Activated naive CD8-positive, alpha-beta T cell treated with anti-CD3 and anti-CD28 coated beads for 36 hours (primary cell): Measurements from ENCODE around the gene POLR1D. TPM values are rescaled to one million over a fixed set of nuclear protein-coding genes. Genes with fewer than 3 reads are reported as not detected.

Experiments used
- DNase-seq: peaks from one replicate; pipeline ENCODE4 v3.0.0; 2021
- H3K27ac Mint-ChIP-seq: one replicate; pipeline ENCODE4 v1.8.0; 2022; ENCODE audit warnings: mild to moderate bottlenecking, moderate library complexity, mixed read lengths
- H3K27me3 Mint-ChIP-seq: one replicate; pipeline ENCODE4 v1.8.0; 2022; ENCODE audit warnings: mild to moderate bottlenecking, mixed read lengths
- H3K36me3 Mint-ChIP-seq: one replicate; pipeline ENCODE4 v1.8.0; 2021; ENCODE audit warnings: mild to moderate bottlenecking, mixed read lengths
- H3K4me1 Mint-ChIP-seq: one replicate; pipeline ENCODE4 v1.8.0; 2021; ENCODE audit warnings: mixed read lengths
- H3K4me3 Mint-ChIP-seq: one replicate; pipeline ENCODE4 v1.8.0; 2022; ENCODE audit warnings: mild to moderate bottlenecking, moderate library complexity, mixed read lengths
- H3K9me3 Mint-ChIP-seq: one replicate; pipeline ENCODE4 v1.8.0; 2022; ENCODE audit warnings: mixed read lengths
- total RNA-seq, 2 experiments: library from RNA; stranded (reverse); gene quantifications; one replicate each; pipeline ENCODE4 v1.2.3, GENCODE V29; 2021

Gene POLR1D
- total RNA-seq, 2 experiments from 2014 or later: 162 to 165 TPM

DNA sequence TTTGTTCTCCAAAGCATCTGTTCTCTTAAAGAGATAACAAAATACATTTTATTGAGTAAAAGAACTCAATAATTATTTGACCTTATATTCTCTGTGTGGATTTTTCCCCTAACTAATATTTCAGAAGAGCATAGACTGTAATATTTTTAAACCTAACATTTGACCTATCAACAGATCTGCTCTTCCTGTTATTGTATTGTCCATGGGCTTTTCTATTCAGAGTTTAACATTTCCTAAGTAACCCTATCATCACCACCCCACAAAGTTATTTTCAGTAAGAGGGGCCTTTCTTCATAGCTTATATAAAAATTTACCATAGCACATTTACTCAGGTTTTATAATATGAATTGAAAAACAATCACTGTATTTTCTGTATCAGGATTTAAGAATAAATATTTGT lies 17.5 kb downstream of the POLR1D start:
- no peak for DNase-seq
- Mint-ChIP-seq H3K27me3 (no peaks in the 10 kb centered on the region), H3K36me3 (peaks cover 6% of the 10 kb centered on the region), H3K4me3 (no peak overlapping the region), H3K27ac (no peak overlapping the region), H3K9me3 (no peaks in the 10 kb centered on the region), H3K4me1 (peaks cover 49% of the 10 kb centered on the region)

DNA sequence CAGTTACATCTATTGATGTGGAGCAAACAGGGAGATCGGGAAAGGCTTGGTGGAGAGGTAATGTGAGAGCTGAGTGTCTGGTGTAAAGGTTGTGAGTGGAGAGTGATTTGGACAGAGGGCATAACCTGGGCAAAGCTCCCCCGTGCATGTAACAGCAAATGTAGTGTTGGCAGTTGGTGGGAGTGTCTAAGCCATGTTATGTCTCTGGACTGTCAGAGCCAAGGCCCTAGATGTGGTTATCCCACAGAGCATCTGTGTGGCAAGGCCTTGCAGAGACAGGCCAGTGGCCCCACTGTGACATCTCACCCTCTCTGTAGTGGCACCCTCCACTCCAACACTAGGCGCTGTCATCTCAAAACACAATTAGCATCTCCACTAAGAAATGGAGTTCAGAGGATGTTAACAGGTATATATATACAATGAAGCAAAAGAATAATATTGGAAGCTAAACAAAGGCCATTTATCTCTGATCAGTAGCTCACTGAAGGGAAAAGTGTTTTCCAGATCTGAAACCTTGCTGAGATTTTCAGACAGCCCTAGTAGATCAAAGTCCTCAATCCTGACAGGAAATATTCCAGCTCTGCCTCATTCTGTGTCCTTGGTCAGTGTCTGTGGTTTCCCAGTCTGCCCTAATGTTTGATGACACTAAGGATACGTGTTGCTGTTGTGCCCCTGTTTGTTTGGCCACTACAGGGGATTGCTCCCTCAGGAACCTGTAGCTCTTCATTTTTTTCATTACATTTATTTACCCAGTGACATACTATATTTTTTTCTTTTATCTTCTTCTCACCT lies 20.2 kb downstream of the POLR1D start:
- peaks cover 2% of the 10 kb centered on the region for H3K9me3 Mint-ChIP-seq
- DNase-seq: no peak
- H3K27me3 Mint-ChIP-seq: no peaks in the 10 kb centered on the region
- H3K4me1 Mint-ChIP-seq: peaks cover 36% of the 10 kb centered on the region
- no peak overlapping the region for H3K4me3 Mint-ChIP-seq
- peaks cover 26% of the 10 kb centered on the region for H3K36me3 Mint-ChIP-seq
- no peak overlapping the region for H3K27ac Mint-ChIP-seq

DNA sequence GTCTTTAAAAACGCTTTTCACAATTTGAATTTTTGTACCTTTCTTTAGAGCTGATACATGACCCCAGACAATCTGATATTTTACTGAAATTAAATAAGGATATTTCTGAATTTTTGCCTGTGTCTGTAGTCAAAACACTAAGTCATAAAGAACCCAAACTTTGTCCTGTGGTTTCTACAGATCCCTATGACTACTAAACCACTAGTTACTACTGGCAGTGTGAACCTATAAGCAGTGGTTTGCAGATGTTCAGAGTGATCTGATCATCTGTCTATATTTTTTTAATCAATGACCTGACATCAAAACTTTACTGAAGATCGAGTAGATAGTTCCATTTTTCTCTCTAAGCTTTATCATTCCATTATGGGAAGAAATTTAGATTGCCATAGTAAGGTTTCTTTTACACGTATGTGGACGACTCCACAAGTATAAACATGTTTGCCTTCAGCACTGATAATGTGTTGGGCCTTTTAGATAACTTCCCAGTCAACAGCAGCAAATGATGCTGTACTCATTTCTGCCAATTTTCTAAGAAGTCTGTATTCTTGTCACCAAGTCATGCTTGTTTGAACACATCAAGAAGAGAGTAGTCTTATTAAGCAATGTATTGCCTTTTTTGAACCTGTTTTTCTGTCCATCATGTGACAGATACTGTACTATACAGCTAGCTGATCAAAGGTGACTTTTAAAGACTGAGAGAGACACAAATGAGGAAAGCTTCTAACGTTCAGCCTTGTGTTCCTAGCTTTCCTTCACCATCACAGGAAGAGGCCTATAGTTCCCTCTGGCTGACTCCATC lies 21.8 kb downstream of the POLR1D start:
- H3K4me3 Mint-ChIP-seq: no peak overlapping the region
- no peak overlapping the region for H3K27ac Mint-ChIP-seq
- no peak for DNase-seq
- H3K4me1 Mint-ChIP-seq: peaks cover 25% of the 10 kb centered on the region
- H3K9me3 Mint-ChIP-seq: peaks cover 2% of the 10 kb centered on the region
- H3K27me3 Mint-ChIP-seq: no peaks in the 10 kb centered on the region
- H3K36me3 Mint-ChIP-seq: peaks cover 34% of the 10 kb centered on the region

DNA sequence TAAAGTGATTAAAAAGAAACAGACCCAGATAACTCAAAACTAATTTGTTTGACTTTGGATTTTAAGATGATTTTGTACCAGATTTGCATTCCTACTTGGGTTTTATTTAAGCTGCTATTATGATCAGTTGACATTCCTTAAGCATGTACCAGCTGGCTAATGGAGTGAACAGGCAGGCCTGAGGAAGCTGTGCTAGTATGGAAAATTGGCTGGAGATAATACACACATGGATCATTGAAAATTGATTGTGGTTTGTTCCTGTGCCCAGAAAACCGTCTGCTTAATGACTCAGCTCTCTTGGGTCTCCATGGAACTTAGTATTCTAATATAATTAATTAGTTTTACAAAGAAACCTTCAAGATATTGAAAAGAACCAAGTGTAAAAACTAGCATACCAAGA lies 22.6 kb downstream of the POLR1D start:
- Mint-ChIP-seq H3K9me3 (peaks cover 2% of the 10 kb centered on the region), H3K27me3 (no peaks in the 10 kb centered on the region), H3K4me3 (no peak overlapping the region), H3K4me1 (peaks cover 25% of the 10 kb centered on the region), H3K27ac (no peak overlapping the region), H3K36me3 (peaks cover 40% of the 10 kb centered on the region)
- DNase-seq: no peak

DNA sequence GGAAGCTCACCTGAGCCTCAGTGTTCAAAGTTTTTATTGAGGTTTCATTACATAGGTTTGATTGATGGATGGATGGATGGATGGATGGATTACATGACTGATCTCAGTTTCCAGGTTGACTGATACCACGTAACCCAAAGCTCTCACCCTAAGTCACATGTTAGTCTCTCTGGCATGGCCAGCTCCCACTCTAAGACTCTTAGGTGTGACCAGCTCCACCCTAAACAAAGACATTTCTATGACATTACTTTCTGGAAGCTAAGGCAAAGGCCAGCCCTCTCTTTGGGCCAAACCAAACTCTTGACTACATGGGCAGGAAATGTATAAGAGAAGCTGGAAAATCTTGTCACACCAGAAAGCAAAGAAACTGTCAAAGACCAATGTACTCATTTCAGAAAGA lies 28.6 kb downstream of the POLR1D start:
- Mint-ChIP-seq H3K9me3 (peaks cover 16% of the 10 kb centered on the region), H3K4me3 (no peak overlapping the region), H3K4me1 (peaks cover 2% of the 10 kb centered on the region), H3K27me3 (no peaks in the 10 kb centered on the region), H3K27ac (no peak overlapping the region), H3K36me3 (peaks cover 61% of the 10 kb centered on the region)
- no peak for DNase-seq

DNA sequence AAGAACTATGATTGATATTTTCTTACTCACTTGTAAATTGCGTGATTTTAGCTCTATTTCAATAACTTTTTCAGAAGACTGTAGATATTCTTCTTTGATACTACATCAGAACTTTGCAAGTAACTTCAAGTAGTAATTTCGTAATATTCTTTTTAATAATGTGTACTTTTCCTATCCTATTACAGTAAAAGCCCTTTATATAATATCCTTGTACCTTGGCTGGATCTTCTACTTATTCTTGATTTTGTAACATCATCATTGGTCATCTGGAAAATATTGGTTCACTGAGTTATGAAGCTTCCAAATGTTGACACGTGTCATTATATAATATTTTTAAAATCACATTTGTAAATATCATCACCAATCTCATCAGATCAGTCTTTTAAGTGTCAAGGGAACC lies 32.4 kb downstream of the POLR1D start:
- Mint-ChIP-seq H3K27ac (no peak overlapping the region), H3K27me3 (no peaks in the 10 kb centered on the region), H3K4me3 (no peak overlapping the region), H3K4me1 (peaks cover 4% of the 10 kb centered on the region), H3K9me3 (peaks cover 14% of the 10 kb centered on the region), H3K36me3 (peaks cover 40% of the 10 kb centered on the region)
- no peak for DNase-seq

DNA sequence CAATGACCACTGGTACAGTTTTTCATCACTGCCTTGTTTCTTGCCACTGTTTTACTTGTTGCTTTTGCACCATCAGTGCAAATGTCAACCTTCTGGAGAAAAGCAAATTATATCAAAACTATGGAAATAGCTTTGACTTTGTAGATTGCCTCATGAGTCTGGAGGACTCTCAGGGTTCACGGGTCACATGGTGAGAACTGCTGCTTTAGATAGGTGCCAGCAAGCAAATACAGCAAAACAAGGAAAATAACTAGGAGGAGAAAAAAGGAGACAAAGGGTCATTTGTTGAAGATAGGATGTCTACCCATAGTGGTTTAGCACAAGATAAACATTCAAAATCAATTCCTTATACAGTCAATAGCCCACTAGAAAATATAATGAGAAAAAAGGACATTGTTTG lies 33.1 kb downstream of the POLR1D start:
- Mint-ChIP-seq H3K27ac (no peak overlapping the region), H3K9me3 (peaks cover 10% of the 10 kb centered on the region), H3K4me1 (peaks cover 4% of the 10 kb centered on the region), H3K27me3 (no peaks in the 10 kb centered on the region), H3K4me3 (no peak overlapping the region), H3K36me3 (peaks cover 33% of the 10 kb centered on the region)
- DNase-seq: no peak

DNA sequence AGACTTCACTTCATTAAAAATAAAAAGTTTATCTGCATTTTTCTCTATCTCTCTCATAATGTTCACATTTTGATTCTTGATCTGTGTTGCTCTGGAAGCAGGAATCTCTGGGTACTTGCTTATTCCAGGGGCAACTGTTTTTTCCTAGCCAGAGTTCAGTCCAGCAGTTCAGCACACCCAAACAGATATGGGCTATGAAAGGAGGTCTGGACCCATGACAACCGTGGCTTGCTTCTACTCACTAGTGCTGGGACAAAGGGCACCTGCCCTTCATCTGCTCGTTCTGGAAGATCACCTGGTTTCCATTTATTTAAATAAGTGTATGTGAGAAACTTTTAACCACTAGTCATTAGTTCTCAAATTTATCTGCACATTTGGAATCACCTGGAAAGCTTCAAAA lies 36.0 kb downstream of the POLR1D start:
- Mint-ChIP-seq H3K4me3 (no peak overlapping the region), H3K27me3 (no peaks in the 10 kb centered on the region), H3K4me1 (peaks cover 8% of the 10 kb centered on the region), H3K36me3 (peaks cover 11% of the 10 kb centered on the region), H3K9me3 (no peaks in the 10 kb centered on the region), H3K27ac (no peak overlapping the region)
- DNase-seq: no peak

DNA sequence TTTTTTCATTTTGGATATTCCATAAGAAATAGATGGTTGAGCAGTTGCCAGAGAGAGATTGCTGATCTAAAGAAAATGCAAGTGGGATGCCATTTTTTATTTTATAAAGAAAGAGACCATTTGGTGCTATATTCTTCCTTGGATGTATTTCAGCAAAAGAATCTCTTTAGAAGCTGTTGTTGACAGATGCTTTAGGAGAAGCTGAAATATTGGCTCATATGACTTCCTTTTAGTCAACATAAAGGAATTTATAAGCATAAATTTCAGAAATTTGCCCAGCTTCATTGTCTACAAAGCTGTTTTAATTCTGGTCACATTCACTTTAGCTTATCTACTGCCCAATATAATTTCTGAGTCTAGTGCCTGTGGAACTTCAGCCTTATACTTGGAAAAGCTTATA lies 36.9 kb downstream of the POLR1D start:
- Mint-ChIP-seq H3K9me3 (no peaks in the 10 kb centered on the region), H3K27ac (no peak overlapping the region), H3K4me3 (no peak overlapping the region)

DNA sequence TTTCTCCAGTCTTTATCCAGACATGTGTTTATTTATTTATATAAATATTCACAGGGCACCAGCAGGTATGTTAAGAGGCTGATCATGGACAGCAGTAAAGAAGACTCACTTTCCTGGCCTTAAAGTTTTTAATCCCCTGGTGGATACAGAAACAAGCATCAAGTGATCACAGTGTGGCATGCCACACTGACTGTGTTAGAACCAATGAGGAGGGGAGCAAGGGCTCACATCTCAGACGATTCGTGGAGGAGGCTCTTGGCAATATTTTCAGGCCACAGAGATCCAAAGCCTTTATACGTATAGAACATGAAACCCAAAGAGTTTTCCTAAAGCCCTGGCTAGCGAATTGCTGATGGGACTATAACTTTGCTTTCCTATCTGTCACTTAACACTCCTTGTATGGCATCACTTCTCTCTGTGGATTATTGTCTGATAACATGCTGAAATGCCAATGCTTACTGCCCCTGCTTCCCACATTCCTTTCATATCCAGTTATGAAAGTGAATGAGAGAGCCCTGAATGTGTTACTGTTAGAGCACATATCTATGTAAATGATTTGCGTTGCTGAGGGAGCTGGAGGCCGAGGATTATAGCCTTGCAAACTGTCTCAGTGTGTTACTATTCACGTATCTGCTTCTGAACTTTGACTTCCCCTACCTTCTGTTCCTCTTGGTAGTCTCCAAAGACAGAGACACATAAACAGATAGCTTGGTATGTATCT lies 37.6 kb downstream of the POLR1D start:
- Mint-ChIP-seq H3K4me3 (no peak overlapping the region), H3K27ac (no peak overlapping the region), H3K36me3 (peaks cover 6% of the 10 kb centered on the region), H3K27me3 (no peaks in the 10 kb centered on the region), H3K4me1 (peaks cover 7% of the 10 kb centered on the region), H3K9me3 (no peaks in the 10 kb centered on the region)
- no peak for DNase-seq

More for the DNA sequence above, 36.9 kb downstream of the POLR1D start:
- Mint-ChIP-seq H3K36me3 (peaks cover 6% of the 10 kb centered on the region), H3K27me3 (no peaks in the 10 kb centered on the region), H3K4me1 (peaks cover 8% of the 10 kb centered on the region)
- DNase-seq: no peak

DNA sequence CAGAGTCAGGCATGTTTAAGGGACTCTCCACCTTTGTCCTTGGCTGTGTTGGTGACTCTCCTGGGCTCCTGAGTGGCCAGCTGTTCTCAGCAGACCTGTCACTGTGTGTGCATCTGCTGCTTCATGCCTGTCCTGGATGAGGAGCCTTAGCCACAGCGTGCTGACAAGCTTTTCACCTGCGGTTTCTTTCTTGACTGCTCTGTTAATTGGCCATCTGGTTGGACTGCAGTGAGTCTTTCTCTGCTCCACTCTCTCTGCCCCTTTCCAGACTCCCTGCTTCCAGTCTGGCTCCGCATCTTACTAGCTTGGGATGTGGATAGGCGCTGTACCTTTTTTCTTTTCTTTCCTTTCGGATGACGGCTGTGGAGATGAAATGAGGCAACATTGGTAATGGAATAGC lies 38.8 kb downstream of the POLR1D start:
- no peaks in the 10 kb centered on the region for H3K27me3 Mint-ChIP-seq
- peaks cover 7% of the 10 kb centered on the region for H3K4me1 Mint-ChIP-seq
- no peak overlapping the region for H3K4me3 Mint-ChIP-seq
- no peaks in the 10 kb centered on the region for H3K9me3 Mint-ChIP-seq
- DNase-seq: no peak
- no peak overlapping the region for H3K27ac Mint-ChIP-seq
- peaks cover 9% of the 10 kb centered on the region for H3K36me3 Mint-ChIP-seq

DNA sequence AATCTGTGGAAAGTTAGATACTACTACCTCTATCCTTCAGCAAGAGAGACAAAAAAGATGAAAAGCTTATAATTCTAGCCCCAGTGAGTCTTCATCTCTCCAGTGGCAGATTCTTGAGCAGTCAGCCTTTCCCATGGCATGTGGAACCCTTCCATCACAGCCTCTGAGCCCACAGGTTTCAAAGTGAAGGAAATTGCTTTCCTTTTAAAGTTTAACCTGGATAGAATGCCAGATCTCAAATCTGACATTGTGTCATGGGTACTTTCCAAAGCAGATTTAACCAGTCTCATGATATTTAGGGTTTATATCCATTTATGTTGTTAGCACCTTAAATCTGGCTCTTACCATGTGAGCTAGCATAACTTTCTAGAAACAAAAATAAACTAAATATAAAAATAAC lies 39.3 kb downstream of the POLR1D start:
- H3K27ac Mint-ChIP-seq: no peak overlapping the region
- H3K36me3 Mint-ChIP-seq: peaks cover 8% of the 10 kb centered on the region
- no peak for DNase-seq
- no peaks in the 10 kb centered on the region for H3K27me3 Mint-ChIP-seq
- no peak overlapping the region for H3K4me3 Mint-ChIP-seq
- no peaks in the 10 kb centered on the region for H3K9me3 Mint-ChIP-seq
- H3K4me1 Mint-ChIP-seq: peaks cover 7% of the 10 kb centered on the region

DNA sequence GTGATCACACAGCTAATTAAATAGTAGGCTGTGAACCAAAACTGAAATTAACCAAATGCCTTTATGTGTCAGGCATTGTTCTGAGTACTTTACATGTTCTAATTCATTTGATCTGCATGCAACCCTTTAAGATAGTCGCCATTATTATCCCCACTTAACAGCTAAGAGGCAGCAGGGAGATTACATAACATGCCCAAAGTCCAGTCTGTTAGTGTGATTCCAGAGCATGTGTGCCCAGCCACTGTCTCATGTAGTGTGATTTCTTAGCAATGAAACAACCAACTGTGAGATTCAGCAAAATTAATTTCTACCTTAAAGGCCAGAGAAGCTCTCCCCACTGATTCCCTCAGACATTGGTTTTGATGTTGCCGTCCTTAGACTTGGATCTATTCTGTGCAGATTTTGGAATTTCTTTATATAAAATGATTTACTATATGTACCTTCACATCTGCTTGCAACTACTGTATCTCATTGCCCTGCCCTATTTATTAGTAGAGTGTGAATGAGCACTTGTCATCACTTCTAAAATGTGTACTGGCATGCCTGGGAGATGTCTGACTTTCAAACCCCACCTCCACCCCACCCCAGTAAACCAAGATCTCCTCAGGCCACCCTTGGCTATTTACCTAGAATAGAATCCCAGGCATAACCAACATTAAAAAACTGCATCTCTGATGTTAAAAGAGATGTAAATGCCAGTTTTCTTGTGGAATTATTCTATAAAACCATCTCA lies 41.2 kb downstream of the POLR1D start:
- DNase-seq: no peak
- Mint-ChIP-seq H3K27ac (no peak overlapping the region), H3K4me1 (peaks cover 4% of the 10 kb centered on the region), H3K9me3 (no peaks in the 10 kb centered on the region), H3K4me3 (no peak overlapping the region), H3K36me3 (peaks cover 9% of the 10 kb centered on the region), H3K27me3 (no peaks in the 10 kb centered on the region)

DNA sequence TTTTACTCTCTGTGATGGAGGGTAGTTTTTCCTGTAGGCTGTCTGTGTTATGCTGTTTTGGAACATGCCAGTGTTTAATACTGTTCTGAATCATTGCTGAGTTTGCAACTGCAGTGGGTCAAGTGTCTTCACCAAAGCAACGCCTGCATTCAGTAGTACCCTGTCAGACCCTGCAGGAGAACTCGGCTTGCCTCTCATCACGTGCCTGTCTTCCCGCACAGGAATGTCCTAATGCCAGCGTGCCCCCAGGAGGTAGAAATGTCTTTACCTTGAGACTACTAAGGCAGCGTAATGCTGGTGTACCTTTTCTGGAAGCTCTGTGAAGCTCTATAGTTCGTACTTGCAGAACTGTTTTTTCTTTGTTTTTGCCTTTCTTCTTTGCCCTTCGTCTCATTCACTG lies 42.3 kb downstream of the POLR1D start:
- no peaks in the 10 kb centered on the region for H3K27me3 Mint-ChIP-seq
- no peak overlapping the region for H3K27ac Mint-ChIP-seq
- H3K4me3 Mint-ChIP-seq: no peak overlapping the region
- peaks cover 4% of the 10 kb centered on the region for H3K4me1 Mint-ChIP-seq
- no peaks in the 10 kb centered on the region for H3K9me3 Mint-ChIP-seq
- peaks cover 9% of the 10 kb centered on the region for H3K36me3 Mint-ChIP-seq
- DNase-seq: no peak

DNA sequence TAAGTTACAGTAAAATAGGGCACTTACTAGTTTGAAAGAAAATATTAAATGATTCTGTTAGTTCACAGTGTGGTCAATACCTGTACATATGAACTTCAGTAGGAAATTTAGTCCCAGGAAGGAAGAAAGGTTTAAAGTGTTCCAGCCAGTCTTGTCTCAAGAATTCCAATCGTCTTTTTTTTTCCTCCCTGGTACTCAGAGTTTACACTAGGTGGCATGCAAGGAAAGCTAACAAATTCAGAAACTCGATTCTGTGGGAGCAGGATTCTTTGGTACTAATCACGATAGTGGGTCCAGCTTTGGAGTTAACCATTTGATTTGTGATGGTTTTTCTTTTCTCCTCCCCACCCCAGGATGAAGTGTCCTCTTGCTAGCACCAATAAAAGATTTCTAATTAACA lies 43.6 kb downstream of the POLR1D start:
- Mint-ChIP-seq H3K9me3 (no peaks in the 10 kb centered on the region), H3K27ac (no peak overlapping the region), H3K27me3 (no peaks in the 10 kb centered on the region), H3K4me1 (peaks cover 4% of the 10 kb centered on the region), H3K4me3 (no peak overlapping the region), H3K36me3 (peaks cover 9% of the 10 kb centered on the region)
- no peak for DNase-seq
